CD14-positive monocyte (primary cell): Measurements from ENCODE around the gene STMN3. TPM values are rescaled to one million over a fixed set of nuclear protein-coding genes. Genes with fewer than 3 reads are reported as not detected.
A peak's percentile ranks its signal among the peaks of the same experiment; 100 is the strongest.

Experiments
- DNase-seq, 3 donors: peaks; one replicate each; pipeline ENCODE4 v3.0.0-alpha.2; 2011 to 2022
- H2AFZ ChIP-seq: 2 replicates; pipeline ENCODE4 v1.6.0; 2012; ENCODE audit warnings: mild to moderate bottlenecking, low read depth, low read length, inconsistent platforms; ENCODE audit not compliant: insufficient read depth, poor library complexity, severe bottlenecking
- H3K27ac ChIP-seq, 2 donors: 1 replicate in 1 of 2; 2 replicates in 1 of 2; pipeline ENCODE4 v1.5.1; 2012 to 2013; ENCODE audit warnings: low read length in 2 of 2, control low read depth in 1 of 2, inconsistent platforms in 1 of 2, low read depth in 1 of 2, mild to moderate bottlenecking in 1 of 2
- H3K27me3 ChIP-seq, 2 donors: one replicate each; pipeline versions ENCODE4 v1.6.0 to v1.6.1; 2011 to 2013; ENCODE audit warnings: low read length in 2 of 2; ENCODE audit not compliant: control insufficient read depth in 2 of 2, insufficient read depth in 2 of 2
- H3K36me3 ChIP-seq, 2 donors: replicated peaks in 1 of 2; 1 replicate in 1 of 2; 2 replicates in 1 of 2; pipeline versions ENCODE4 v1.5.1 to v1.6.1; 2012 to 2013; ENCODE audit warnings: low read length in 2 of 2, control low read depth in 1 of 2, inconsistent platforms in 1 of 2, mild to moderate bottlenecking in 1 of 2; ENCODE audit not compliant: insufficient read depth in 2 of 2, control insufficient read depth in 1 of 2
- H3K4me1 ChIP-seq, 2 donors: 1 replicate in 1 of 2; 2 replicates in 1 of 2; pipeline versions ENCODE4 v1.5.1 to v1.6.1; 2012 to 2013; ENCODE audit warnings: low read length in 2 of 2, control low read depth in 1 of 2, inconsistent platforms in 1 of 2, mild to moderate bottlenecking in 1 of 2, moderate library complexity in 1 of 2; ENCODE audit not compliant: insufficient read depth in 2 of 2, control insufficient read depth in 1 of 2
- H3K4me2 ChIP-seq: replicated peaks from 2 replicates; pipeline ENCODE3; 2012; ENCODE audit warnings: low read length, moderate library complexity, mild to moderate bottlenecking; ENCODE audit not compliant: poor library complexity, severe bottlenecking; ENCODE audit errors: extremely low read depth
- H3K4me3 ChIP-seq, 3 experiments: fragments of 200-600 bp in 1 of 3; sonication (generic) in 1 of 3; replicated peaks in 1 of 3; 1 replicate in 2 of 3; 2 replicates in 1 of 3; pipeline ENCODE4 v1.5.1; 2011 to 2013; ENCODE audit warnings: low read length in 3 of 3, mild to moderate bottlenecking in 3 of 3, control low read depth in 2 of 3, low read depth in 2 of 3, inconsistent platforms in 1 of 3, moderate library complexity in 1 of 3
- H3K79me2 ChIP-seq: 2 replicates; pipeline ENCODE4 v1.6.0; 2012; ENCODE audit warnings: mild to moderate bottlenecking, control low read depth, inconsistent platforms, low read length, moderate library complexity; ENCODE audit not compliant: insufficient read depth
- H3K9ac ChIP-seq: 2 replicates; pipeline ENCODE4 v1.6.0; 2017; ENCODE audit warnings: low read length, mild to moderate bottlenecking; ENCODE audit not compliant: insufficient read depth, poor library complexity, severe bottlenecking
- H3K9me3 ChIP-seq, 2 donors: replicated peaks in 1 of 2; 1 replicate in 1 of 2; 2 replicates in 1 of 2; pipeline versions ENCODE4 v1.5.1 to v1.6.1; 2012 to 2013; ENCODE audit warnings: low read length in 2 of 2, control low read depth in 1 of 2; ENCODE audit not compliant: control insufficient read depth in 1 of 2, insufficient read depth in 1 of 2
- H4K20me1 ChIP-seq: 2 replicates; pipeline ENCODE4 v1.6.0; 2012; ENCODE audit warnings: mild to moderate bottlenecking, low read length, control low read depth, moderate library complexity; ENCODE audit not compliant: insufficient read depth
- H3K27ac Mint-ChIP-seq, 7 donors: one replicate each; pipeline ENCODE4 v1.8.0; 2020; ENCODE audit warnings: mild to moderate bottlenecking in 7 of 7, mixed read lengths in 7 of 7, moderate library complexity in 6 of 7, inconsistent platforms in 2 of 7
- H3K27me3 Mint-ChIP-seq, 3 donors: one replicate each; pipeline ENCODE4 v1.8.0; 2021 to 2022; ENCODE audit warnings: low read depth in 3 of 3, mild to moderate bottlenecking in 3 of 3, mixed read lengths in 3 of 3, moderate library complexity in 3 of 3, inconsistent platforms in 1 of 3
- H3K36me3 Mint-ChIP-seq, 2 donors: one replicate each; pipeline ENCODE4 v1.8.0; 2020; ENCODE audit warnings: mixed read lengths in 2 of 2, inconsistent platforms in 1 of 2, mild to moderate bottlenecking in 1 of 2
- H3K4me1 Mint-ChIP-seq: one replicate; pipeline ENCODE4 v1.8.0; 2020; ENCODE audit warnings: mild to moderate bottlenecking, mixed read lengths
- H3K4me3 Mint-ChIP-seq, 2 donors: one replicate each; pipeline ENCODE4 v1.8.0; 2020; ENCODE audit warnings: mild to moderate bottlenecking in 2 of 2, mixed read lengths in 2 of 2, moderate library complexity in 1 of 2
- H3K9me3 Mint-ChIP-seq, 7 donors: one replicate each; pipeline ENCODE4 v1.8.0; 2020 to 2022; ENCODE audit warnings: mixed read lengths in 7 of 7, mild to moderate bottlenecking in 6 of 7, moderate library complexity in 6 of 7, inconsistent platforms in 2 of 7
- CTCF ChIP-seq: fragments of 200-600 bp; IDR thresholded peaks from one replicate; pipeline ENCODE4 v1.8.0; 2022; ENCODE audit warnings: antibody characterized with exemption, mild to moderate bottlenecking
- WGBS: methylation state at CpG from one replicate; pipeline ENCODE4 v1.1.5; 2013; ENCODE audit warnings: missing lambda C conversion rate; ENCODE audit not compliant: insufficient coverage; 5-methylcytosine and 5-hydroxymethylcytosine counted together
- intact Hi-C, 2 donors: fragments of 100-400 bp; cut with micrococcal nuclease; formaldehyde crosslinking; loops; one replicate each; pipeline versions ENCODE4 v1.15.0 to v1.15.1; 2023
- polyA plus RNA-seq, 3 donors: library from polyadenylated mRNA; depleted of rRNA in 1 of 3; unstranded in 2 of 3; stranded (reverse) in 1 of 3; fragments of 300-500 nt in 2 of 3; fragments of >200 nt in 1 of 3; fragmentation: Illumina TruSeq in 2 of 3; gene quantifications; 1 replicate in 2 of 3; 2 replicates in 1 of 3; pipeline ENCODE4 v1.2.3, GENCODE V29; 2012 to 2021

Gene STMN3
- polyA plus RNA-seq, 3 donors: 0.10 to 8.1 (median 0.15) TPM

GRCh38 chr20:63691711-63692435 lies 38.6 kb upstream of the STMN3 start:
- H3K27ac ChIP-seq: no peak overlapping the region
- peaks cover 23 to 26% of the 10 kb centered on the region in 2 donors for H3K4me1 ChIP-seq
- no peak for TF ChIP-seq CTCF
- H3K27me3 ChIP-seq: peaks cover 0 to 4% of the 10 kb centered on the region in 2 donors
- H3K36me3 ChIP-seq: peaks cover 0 to 11% of the 10 kb centered on the region in 2 donors
- no peak overlapping the region for H3K4me2 ChIP-seq
- H3K4me3 ChIP-seq: no peak overlapping the region
- H3K9me3 ChIP-seq: no peaks in the 10 kb centered on the region
- intact Hi-C loops: no loop called here
- peak overlapping the region in 5 of 7 donors; percentile 59 to 89 (median 82) for H3K27ac Mint-ChIP-seq
- peaks cover 11% of the 10 kb centered on the region for H4K20me1 ChIP-seq
- no peaks in the 10 kb centered on the region for H3K79me2 ChIP-seq
- no peak overlapping the region for H2AFZ ChIP-seq
- no peak for DNase-seq
- H3K9me3 Mint-ChIP-seq: no peaks in the 10 kb centered on the region
- H3K27me3 Mint-ChIP-seq: peaks cover 0 to 10% (median 1%) of the 10 kb centered on the region in 3 donors
- no peak overlapping the region for H3K4me3 Mint-ChIP-seq
- 89% methylated on average over 20 of the region's 21 CpGs for WGBS
- no peak overlapping the region for H3K9ac ChIP-seq
- peaks cover 5 to 11% of the 10 kb centered on the region in 2 donors for H3K36me3 Mint-ChIP-seq
- H3K4me1 Mint-ChIP-seq: peaks cover 19% of the 10 kb centered on the region

GRCh38 chr20:63690898-63691710 lies 37.9 kb upstream of the STMN3 start:
- H3K27me3 Mint-ChIP-seq: peaks cover 0 to 2% (median 1%) of the 10 kb centered on the region in 3 donors
- no peak overlapping the region for H3K27ac ChIP-seq

More at GRCh38 chr20:63690898-63691710, 37.9 kb upstream of the STMN3 start:
- no peak for TF ChIP-seq CTCF
- intact Hi-C loops: no loop called here
- no peak for DNase-seq
- Histone ChIP-seq H3K4me3 (no peak overlapping the region), H3K9ac (no peak overlapping the region), H3K4me2 (no peak overlapping the region), H3K27me3 (no peaks in the 10 kb centered on the region), H3K4me1 (peaks cover 23 to 26% of the 10 kb centered on the region in 2 donors), H3K9me3 (no peaks in the 10 kb centered on the region), H2AFZ (no peak overlapping the region), H3K36me3 (peaks cover 0 to 11% of the 10 kb centered on the region in 2 donors), H4K20me1 (peaks cover 3% of the 10 kb centered on the region), H3K79me2 (no peaks in the 10 kb centered on the region)
- Mint-ChIP-seq H3K36me3 (peaks cover 5 to 11% of the 10 kb centered on the region in 2 donors), H3K27ac (peak overlapping the region in 2 of 7 donors; percentile 51 to 89), H3K4me3 (no peak overlapping the region), H3K4me1 (peaks cover 20% of the 10 kb centered on the region), H3K9me3 (no peaks in the 10 kb centered on the region)
- WGBS: 87% methylated on average over 18 of the region's 24 CpGs
